Liver (tissue), 9 donors: Measurements from ENCODE around the gene SPHKAP. TPM values are rescaled to one million over a fixed set of nuclear protein-coding genes. Genes with fewer than 3 reads are reported as not detected.

Experiments
- DNase-seq: peaks from one replicate; pipeline ENCODE4 v3.0.0-alpha.2; 2017; ENCODE audit warnings: low spot score
- H3K27ac ChIP-seq, 2 donors: one replicate each; pipeline ENCODE4 v1.7.0; 2013; ENCODE audit warnings: inconsistent platforms in 2 of 2, low read length in 2 of 2, control low read depth in 1 of 2, low read depth in 1 of 2, mild to moderate bottlenecking in 1 of 2
- H3K27me3 ChIP-seq, 4 donors: one replicate each; pipeline versions ENCODE4 v1.6.1 to v1.7.0; 2013; ENCODE audit warnings: low read length in 3 of 4, inconsistent platforms in 1 of 4, mild to moderate bottlenecking in 1 of 4, moderate library complexity in 1 of 4; ENCODE audit not compliant: control insufficient read depth in 4 of 4, insufficient read depth in 4 of 4
- H3K36me3 ChIP-seq, 4 donors: one replicate each; pipeline versions ENCODE4 v1.6.1 to v1.7.0; 2013; ENCODE audit warnings: low read length in 3 of 4, mild to moderate bottlenecking in 3 of 4, low read depth in 1 of 4, moderate library complexity in 1 of 4; ENCODE audit not compliant: control insufficient read depth in 4 of 4, insufficient read depth in 3 of 4
- H3K4me1 ChIP-seq, 4 donors: one replicate each; pipeline versions ENCODE4 v1.6.1 to v1.7.0; 2013; ENCODE audit warnings: low read length in 3 of 4, mild to moderate bottlenecking in 3 of 4, moderate library complexity in 1 of 4; ENCODE audit not compliant: control insufficient read depth in 4 of 4, insufficient read depth in 4 of 4
- H3K4me3 ChIP-seq, 3 donors: one replicate each; pipeline versions ENCODE4 v1.6.1 to v1.7.0; 2013; ENCODE audit warnings: low read length in 3 of 3, control low read depth in 1 of 3, low read depth in 1 of 3, mild to moderate bottlenecking in 1 of 3
- H3K9ac ChIP-seq, 2 donors: one replicate each; pipeline ENCODE4 v1.7.0; 2013; ENCODE audit warnings: low read length in 2 of 2, mild to moderate bottlenecking in 2 of 2, moderate library complexity in 2 of 2, control low read depth in 1 of 2, low read depth in 1 of 2
- H3K9me3 ChIP-seq, 4 donors: one replicate each; pipeline versions ENCODE4 v1.6.1 to v1.7.0; 2013; ENCODE audit warnings: low read length in 3 of 4; ENCODE audit not compliant: control insufficient read depth in 4 of 4
- ATF3 ChIP-seq: IDR thresholded peaks from 2 replicates; pipeline ENCODE4 v1.6.1; 2016; ENCODE audit warnings: antibody characterized with exemption
- CTCF ChIP-seq: fragments of 150-350 bp; IDR thresholded peaks from 2 replicates; pipeline ENCODE4 v1.5.1; 2017; ENCODE audit warnings: improper control_type of control experiment, low read depth, low read length; ENCODE audit not compliant: missing input control
- EGR1 ChIP-seq, 2 donors: IDR thresholded peaks; 2 replicates each; pipeline ENCODE4 v1.6.1; 2016 to 2018; ENCODE audit warnings: antibody characterized with exemption in 2 of 2, low read depth in 2 of 2
- FOXA1 ChIP-seq: IDR thresholded peaks from 2 replicates; pipeline ENCODE4 v1.6.1; 2016; ENCODE audit warnings: antibody characterized with exemption
- FOXA2 ChIP-seq: IDR thresholded peaks from 2 replicates; pipeline ENCODE4 v1.6.1; 2016; ENCODE audit warnings: antibody characterized with exemption
- GABPA ChIP-seq, 2 donors: IDR thresholded peaks in 1 of 2; conservative IDR thresholded peaks in 1 of 2; 2 replicates each; pipeline ENCODE4 v1.6.1; 2016; ENCODE audit warnings: antibody characterized with exemption in 2 of 2, mild to moderate bottlenecking in 1 of 2, moderate library complexity in 1 of 2
- HNF4A ChIP-seq, 2 donors: conservative IDR thresholded peaks; 2 replicates each; pipeline ENCODE4 v1.6.1; 2016; ENCODE audit warnings: antibody characterized with exemption in 2 of 2, mild to moderate bottlenecking in 2 of 2
- HNF4G ChIP-seq: IDR thresholded peaks from 2 replicates; pipeline ENCODE4 v1.6.1; 2016; ENCODE audit warnings: antibody characterized with exemption
- JUND ChIP-seq, 2 donors: IDR thresholded peaks; 2 replicates each; pipeline ENCODE4 v1.6.1; 2016; ENCODE audit warnings: antibody characterized with exemption in 2 of 2
- MAX ChIP-seq: IDR thresholded peaks from 2 replicates; pipeline ENCODE4 v1.6.1; 2016; ENCODE audit warnings: antibody characterized with exemption
- NR2F2 ChIP-seq: IDR thresholded peaks from 2 replicates; pipeline ENCODE4 v1.6.1; 2016; ENCODE audit warnings: antibody characterized with exemption
- RAD21 ChIP-seq, 2 donors: IDR thresholded peaks; 2 replicates each; pipeline ENCODE4 v1.6.1; 2016; ENCODE audit warnings: antibody characterized with exemption in 2 of 2, mild to moderate bottlenecking in 2 of 2
- REST ChIP-seq: IDR thresholded peaks from 2 replicates; pipeline ENCODE4 v1.6.1; 2016; ENCODE audit warnings: antibody characterized with exemption, mild to moderate bottlenecking
- RXRA ChIP-seq, 2 donors: IDR thresholded peaks; 2 replicates each; pipeline ENCODE4 v1.6.1; 2017 to 2018; ENCODE audit warnings: antibody characterized with exemption in 2 of 2, mild to moderate bottlenecking in 1 of 2
- SP1 ChIP-seq: IDR thresholded peaks from 2 replicates; pipeline ENCODE4 v1.6.1; 2018; ENCODE audit warnings: antibody characterized with exemption, mild to moderate bottlenecking
- TAF1 ChIP-seq: conservative IDR thresholded peaks from 2 replicates; pipeline ENCODE4 v1.6.1; 2016; ENCODE audit warnings: antibody characterized with exemption, mild to moderate bottlenecking
- YY1 ChIP-seq: IDR thresholded peaks from 2 replicates; pipeline ENCODE4 v1.6.1; 2016; ENCODE audit warnings: antibody characterized with exemption, mild to moderate bottlenecking
- ZBTB33 ChIP-seq: IDR thresholded peaks from 2 replicates; pipeline ENCODE4 v1.6.1; 2016; ENCODE audit warnings: antibody characterized with exemption
- WGBS: extraction: QIAGEN DNeasy Blood & Tissue Kit; methylation state at CpG from one replicate; pipeline ENCODE4 v1.1.7; 2013; 5-methylcytosine and 5-hydroxymethylcytosine counted together
- polyA plus RNA-seq, 2 donors: library from polyadenylated mRNA; stranded (reverse) in 1 of 2; unstranded in 1 of 2; fragments of 200-250 nt in 1 of 2; fragments of >200 nt in 1 of 2; fragmentation: Nextera tagmentation in 1 of 2; extraction: Ambion mirVana in 1 of 2; gene quantifications; one replicate each; pipeline versions ENCODE4 v1.2.1 to v1.2.3, GENCODE V29; 2013 to 2015
- total RNA-seq, 2 donors: library from RNA; depleted of rRNA; stranded (reverse); fragments of >200 nt; gene quantifications; one replicate each; pipeline ENCODE4 v1.2.3, GENCODE V29; 2014
- donor health status: healthy.
- donor health status: healthy.
- donor health status: healthy.
- donor health status: healthy.
- donor health status: healthy.

Gene SPHKAP
- total and polyA plus RNA-seq, 4 donors, result not detected

- WGBS, result 87% methylated on average over 1 of the region's 1 CpG
Measured at GRCh38 chr2:227933884-227934283, 247.6 kb downstream of the SPHKAP start.

More at GRCh38 chr2:227933884-227934283, 247.6 kb downstream of the SPHKAP start:
- Histone ChIP-seq H3K4me1 (no peaks in the 10 kb centered on the region), H3K4me3 (no peak overlapping the region), H3K27me3 (peaks cover 0 to 4% (median 0%) of the 10 kb centered on the region in 4 donors), H3K9ac (no peak overlapping the region), H3K9me3 (no peaks in the 10 kb centered on the region), H3K36me3 (no peaks in the 10 kb centered on the region), H3K27ac (no peak overlapping the region)
- DNase-seq, result no peak
- TF ChIP-seq SP1 (no peak), MAX (no peak), TAF1 (no peak), CTCF (no peak), HNF4A (conservative IDR thresholded peaks at IDR 0.05) (no peak), YY1 (no peak), RXRA (IDR thresholded peaks at IDR 0.05) (no peak), HNF4G (no peak), RAD21 (IDR thresholded peaks at IDR 0.05) (no peak), ZBTB33 (no peak), JUND (IDR thresholded peaks at IDR 0.05) (no peak), GABPA (IDR thresholded peaks at IDR 0.05 in 1 of 2, conservative IDR thresholded peaks at IDR 0.05 in 1 of 2) (no peak), FOXA1 (no peak), REST (no peak), FOXA2 (no peak), EGR1 (IDR thresholded peaks at IDR 0.05; ENCODE audit: low read depth in 2 of 2) (no peak), NR2F2 (no peak), ATF3 (no peak)
